GM03348 (cell line): ENCODE data around the gene URI1.

Experiments
- DNase-seq: peaks from one replicate; pipeline ENCODE4 v3.0.0; 2012; ENCODE audit warnings: low spot score

Gene URI1

GRCh38 chr19:30059741-30060457 lies 117.9 kb downstream of the URI1 start:
- no peak for DNase-seq

- DNase-seq, result no peak
Observed at GRCh38 chr19:30060531-30061222, 118.6 kb downstream of the URI1 start.

GRCh38 chr19:30061223-30062064 lies 119.4 kb downstream of the URI1 start:
- DNase-seq, result no peak

GRCh38 chr19:30062065-30062906 lies 120.2 kb downstream of the URI1 start:
- DNase-seq, result no peak

- DNase-seq, result no peak
Observed at GRCh38 chr19:30062907-30063649, 121.0 kb downstream of the URI1 start.

GRCh38 chr19:30063650-30064347 lies 121.8 kb downstream of the URI1 start:
- no peak for DNase-seq

- no peak for DNase-seq
Observed at GRCh38 chr19:30064348-30064699, 122.3 kb downstream of the URI1 start.

- no peak for DNase-seq
Observed at GRCh38 chr19:30064771-30065494, 122.9 kb downstream of the URI1 start.

- no peak for DNase-seq
Observed at GRCh38 chr19:30065680-30066606, 123.9 kb downstream of the URI1 start.
